GM21529 (cell line): Measurements from ENCODE around the gene PAF1.

Experiments
- ATAC-seq: cut with Tn5 transposase; IDR thresholded peaks from one replicate; pipeline ENCODE4 v1.9.1; 2021; ENCODE audit not compliant: unreplicated experiment

PAF1 gene

GRCh38 chr19:39406656-39407409, 15.9 kb upstream of the PAF1 start, which contains the start of gene ZFP36:
ZFP36 (plus strand) TSS chr19:39406847; CDS start chr19:39406905, 58 bp downstream.
- no peak for ATAC-seq

- ATAC-seq = no peak
These were observed 15.2 kb upstream of the PAF1 start for GRCh38 chr19:39405958-39406655.

- ATAC-seq = no peak
These were observed 14.5 kb upstream of the PAF1 start for GRCh38 chr19:39405261-39405957.

- peak; percentile 16 for ATAC-seq
These were observed 12.7 kb upstream of the PAF1 start for GRCh38 chr19:39403331-39404312.

- ATAC-seq = peak; percentile 18
These were observed 11.7 kb upstream of the PAF1 start for GRCh38 chr19:39402346-39403300.

- ATAC-seq = no peak
These were observed 10.8 kb upstream of the PAF1 start for GRCh38 chr19:39401549-39402345.

GRCh38 chr19:39401070-39401548, 10.2 kb upstream of the PAF1 start:
- ATAC-seq = no peak

GRCh38 chr19:39400061-39400460, 9.2 kb upstream of the PAF1 start:
- ATAC-seq = no peak

GRCh38 chr19:39399668-39400050, 8.8 kb upstream of the PAF1 start:
- ATAC-seq = no peak

- ATAC-seq = no peak
These were observed 7.5 kb upstream of the PAF1 start for GRCh38 chr19:39398297-39398864.

- peak; percentile 48 for ATAC-seq
These were observed 6.7 kb upstream of the PAF1 start for GRCh38 chr19:39397360-39398296.

- no peak for ATAC-seq
These were observed 505 bp downstream of the PAF1 start for GRCh38 chr19:39390451-39390750.

GRCh38 chr19:39389631-39390414, 1.1 kb downstream of the PAF1 start:
- ATAC-seq = no peak

- no peak for ATAC-seq
These were observed 2.2 kb downstream of the PAF1 start for GRCh38 chr19:39388657-39389056.

GRCh38 chr19:39386557-39386956, 4.3 kb downstream of the PAF1 start:
- no peak for ATAC-seq

GRCh38 chr19:39385629-39386411, 5.1 kb downstream of the PAF1 start:
- ATAC-seq = no peak
